Activated CD4-positive, alpha-beta T cell treated with anti-CD3 and anti-CD28 coated beads for 24 hours (primary cell): Measurements from ENCODE around the gene DVL1.
"Not testable (repeated sequence)": the region's sequence is repeated elsewhere in the genome, so short reads cannot be mapped to it uniquely, and the experiment has no call there.

Source experiments
- DNase-seq, 2 donors: peaks; one replicate each; pipeline ENCODE4 v3.0.0-alpha.2; 2020; ENCODE audit warnings: low read depth in 2 of 2

DVL1 gene

GRCh38 chr1:1373815-1374588 lies 24.8 kb upstream of the DVL1 start:
- DNase-seq, result no peak

DNA sequence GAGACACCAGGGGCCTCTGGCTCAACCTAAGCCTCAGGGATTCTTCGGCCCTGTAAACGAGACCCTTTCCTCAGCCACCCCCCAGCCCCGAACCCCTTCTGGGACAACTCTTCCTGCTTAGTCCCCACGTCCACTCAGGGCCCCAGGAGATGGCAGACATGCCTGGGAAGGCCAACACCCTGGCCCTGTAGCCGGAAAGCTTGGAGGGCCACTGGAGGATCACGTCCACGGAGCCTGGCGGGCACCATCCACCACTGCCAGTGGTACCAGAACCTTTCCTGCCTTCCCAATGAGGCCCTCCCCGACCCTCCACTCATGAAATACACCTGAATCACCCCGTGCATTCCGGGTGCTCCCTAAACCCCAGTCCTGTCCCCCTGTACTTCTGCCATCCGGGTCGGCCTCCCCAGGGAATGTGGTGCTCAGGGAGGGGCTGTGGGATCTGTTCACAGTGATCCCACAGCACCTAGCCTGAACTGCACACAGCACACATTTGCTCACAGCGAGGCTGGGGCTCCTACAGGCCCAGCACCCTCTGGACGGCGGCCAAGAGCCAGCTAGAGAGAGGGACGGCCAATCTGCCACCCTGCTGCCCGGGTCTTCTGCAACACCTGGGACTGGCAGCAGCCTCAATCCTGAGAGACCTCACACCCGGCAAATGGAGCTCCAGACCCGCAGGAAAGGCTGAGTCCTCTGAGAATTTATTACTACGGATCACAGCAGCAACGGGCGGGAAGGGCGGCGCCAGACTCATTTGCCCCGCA lies 24.0 kb upstream of the DVL1 start:
- DNase-seq, result no peak

GRCh38 chr1:1371746-1372711 lies 22.8 kb upstream of the DVL1 start:
- peak; percentile 74 to 75 for DNase-seq

- DNase-seq, result no peak
These were observed 22.1 kb upstream of the DVL1 start for GRCh38 chr1:1371364-1371745.

- no peak for DNase-seq
These were observed 21.6 kb upstream of the DVL1 start for GRCh38 chr1:1370771-1371300.

DNA sequence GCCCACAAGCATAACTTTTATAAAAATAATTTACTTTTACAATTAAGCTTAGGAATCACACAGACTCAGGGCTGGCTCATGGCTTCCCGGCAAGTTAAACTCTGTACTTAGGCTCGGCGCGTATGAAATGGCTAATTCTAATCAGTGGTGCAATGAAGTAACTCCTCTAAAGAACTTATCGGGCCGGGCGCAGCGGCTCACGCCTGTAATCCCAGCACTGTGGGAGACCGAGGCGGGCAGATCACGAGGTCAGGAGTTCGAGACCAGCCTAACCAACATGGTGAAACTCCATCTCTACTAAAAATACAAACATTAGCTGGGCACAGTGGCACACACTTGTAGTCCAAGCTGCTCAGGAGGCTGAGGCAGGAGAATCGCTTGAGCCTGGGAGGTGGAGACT lies 20.9 kb upstream of the DVL1 start:
- DNase-seq, result not testable (repeated sequence)

- DNase-seq, result no peak
These were observed 18.1 kb upstream of the DVL1 start for GRCh38 chr1:1367315-1367714.

DNA sequence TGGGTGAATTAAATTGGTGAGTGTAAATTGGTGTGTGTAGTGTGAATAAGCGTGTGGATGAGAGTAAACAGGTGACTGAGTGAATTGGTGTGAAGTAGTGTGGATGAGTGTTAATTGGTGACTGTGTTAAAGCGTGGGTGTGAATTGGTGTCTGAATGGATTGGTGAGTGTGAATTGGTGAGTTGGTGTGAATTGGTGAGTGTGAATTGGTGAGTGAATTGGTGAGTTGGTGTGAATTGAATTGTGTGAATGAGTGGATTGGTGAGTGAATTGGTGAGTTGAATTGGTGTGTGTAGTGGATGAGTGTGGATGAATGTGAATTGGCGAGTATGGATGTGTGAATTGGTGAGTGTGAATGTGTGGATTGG lies 17.5 kb upstream of the DVL1 start:
- DNase-seq, result no peak

- DNase-seq, result no peak
These were observed 16.9 kb upstream of the DVL1 start for GRCh38 chr1:1365875-1366698.

GRCh38 chr1:1364266-1364665 lies 15.0 kb upstream of the DVL1 start:
- DNase-seq, result no peak

DNA sequence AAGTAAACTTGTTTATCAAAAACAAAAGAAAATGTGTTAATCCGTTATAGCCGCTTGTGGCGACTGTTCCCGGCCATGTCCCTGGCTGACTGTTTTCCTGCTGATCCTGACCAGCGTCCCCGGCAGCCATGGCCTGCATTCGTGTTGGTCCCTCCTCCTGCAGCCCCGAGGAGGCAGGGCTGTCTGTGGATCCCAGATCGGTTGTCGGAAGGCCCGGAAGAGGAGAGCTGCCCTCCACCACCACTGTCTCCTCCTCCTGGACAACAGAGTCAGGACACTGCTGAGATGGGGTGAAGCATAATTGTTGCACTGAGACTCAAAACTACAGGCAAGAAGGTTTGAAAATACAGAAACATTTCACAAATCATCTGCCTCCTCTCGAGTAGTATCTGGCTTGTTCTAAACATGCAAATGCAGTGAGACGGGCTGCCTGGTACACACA lies 12.8 kb upstream of the DVL1 start:
- DNase-seq, result no peak

DNA sequence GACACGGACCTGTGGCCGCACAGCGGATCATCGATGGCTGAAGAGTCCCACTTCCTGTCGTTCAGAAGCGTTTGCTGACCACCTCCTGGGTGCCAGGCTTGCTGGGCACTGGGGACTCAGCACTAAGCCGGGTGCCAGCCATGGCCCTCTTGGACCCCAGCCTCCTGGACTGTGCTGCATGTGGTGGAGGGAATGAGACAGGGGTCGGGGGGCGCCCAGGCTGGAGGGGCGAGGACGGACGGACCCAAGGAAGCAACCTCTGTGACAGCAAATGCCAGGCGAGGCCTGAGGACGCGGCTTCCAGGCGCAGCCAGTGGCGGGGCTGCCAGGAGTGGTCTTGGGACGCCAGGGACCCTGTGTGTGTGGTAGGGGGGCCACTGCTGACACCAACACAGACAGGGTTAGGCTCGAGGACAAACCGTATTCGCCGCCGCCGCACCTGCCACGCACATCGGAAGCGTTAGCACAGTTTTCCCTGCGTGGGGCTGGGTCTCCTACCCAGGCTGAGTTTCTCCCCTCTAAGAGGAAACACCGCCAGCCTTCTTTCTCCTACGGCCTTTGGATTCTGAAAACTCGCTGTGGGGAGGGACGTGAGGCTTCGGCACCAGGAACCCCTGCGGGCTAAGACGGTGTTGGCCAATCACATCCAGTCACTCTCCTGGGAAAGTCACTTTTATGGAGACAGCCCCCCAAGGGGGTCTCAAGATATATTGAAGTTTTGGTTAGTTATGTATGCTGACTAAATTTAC lies 12.2 kb upstream of the DVL1 start:
- no peak for DNase-seq

- no peak for DNase-seq
These were observed 11.4 kb upstream of the DVL1 start for GRCh38 chr1:1360506-1361169.

GRCh38 chr1:1359664-1360468 lies 10.6 kb upstream of the DVL1 start:
- DNase-seq, result no peak

DNA sequence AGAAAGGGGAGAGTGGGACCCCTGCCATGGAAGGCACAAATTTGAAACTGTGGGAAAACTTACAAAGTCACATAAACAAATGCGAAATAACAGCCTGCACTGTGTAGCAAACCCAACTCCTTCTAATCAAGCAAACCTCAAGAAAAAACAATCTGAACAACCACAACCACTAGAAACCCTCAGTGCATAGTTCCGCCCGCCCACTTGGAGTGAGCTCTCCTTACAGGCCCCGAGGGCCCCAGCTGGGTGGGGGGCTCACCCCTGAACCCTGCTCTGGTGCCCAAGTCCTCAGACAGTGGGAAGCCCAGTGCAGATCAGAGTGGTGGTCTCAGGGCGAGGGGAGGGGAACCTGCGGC lies 10.1 kb upstream of the DVL1 start:
- no peak for DNase-seq

DNA sequence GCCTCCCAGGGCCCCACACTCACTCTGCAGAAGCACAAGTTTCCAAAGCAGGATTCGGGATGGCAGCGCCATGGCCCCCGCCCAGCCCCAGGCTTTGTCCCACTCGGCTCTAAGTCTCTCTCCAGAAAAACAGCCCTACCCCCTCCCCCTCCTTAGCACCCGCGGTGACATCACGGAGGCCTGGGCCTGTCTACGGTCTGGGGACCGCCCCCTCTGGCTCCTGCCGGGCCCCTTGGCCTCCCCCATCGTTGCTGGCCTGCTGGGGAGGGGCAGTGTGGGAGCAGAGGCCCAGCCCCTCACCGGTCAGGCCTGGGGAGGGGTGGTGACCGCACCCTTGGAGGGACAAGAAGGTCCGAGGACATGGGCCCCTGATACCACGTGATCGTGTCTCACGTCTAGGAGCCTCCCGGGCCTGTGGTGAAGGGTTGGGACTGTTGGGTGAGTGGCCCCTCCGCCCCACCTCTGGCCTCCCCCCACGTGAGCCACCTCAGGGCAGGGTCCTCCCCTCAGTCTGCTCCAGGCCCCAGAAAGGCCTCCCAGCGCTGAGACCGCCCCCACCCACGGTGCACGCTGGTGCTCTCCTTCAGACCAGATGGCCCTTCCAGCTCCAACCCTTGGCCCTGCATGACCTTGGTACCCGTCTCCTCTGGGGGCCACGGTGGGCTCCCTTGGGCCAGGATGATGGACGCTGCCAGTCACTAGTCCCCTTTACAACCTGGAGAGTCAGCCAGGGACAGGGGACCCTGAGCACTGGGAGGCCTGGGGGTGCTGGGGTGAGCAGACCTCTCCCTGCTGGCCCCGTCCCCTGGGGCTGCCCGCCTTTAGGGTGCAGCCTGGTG lies 9.4 kb upstream of the DVL1 start, which contains the start of gene MXRA8:
Gene MXRA8 (minus strand): TSS at position 123 of the 839 bp plus-strand sequence. CDS start 51 bp downstream, at position 72.
- no peak for DNase-seq

GRCh38 chr1:1357871-1358432 lies 8.7 kb upstream of the DVL1 start:
- no peak for DNase-seq
